ENCODE results near the gene CHRNB2.

CHRNB2 gene

DNA sequence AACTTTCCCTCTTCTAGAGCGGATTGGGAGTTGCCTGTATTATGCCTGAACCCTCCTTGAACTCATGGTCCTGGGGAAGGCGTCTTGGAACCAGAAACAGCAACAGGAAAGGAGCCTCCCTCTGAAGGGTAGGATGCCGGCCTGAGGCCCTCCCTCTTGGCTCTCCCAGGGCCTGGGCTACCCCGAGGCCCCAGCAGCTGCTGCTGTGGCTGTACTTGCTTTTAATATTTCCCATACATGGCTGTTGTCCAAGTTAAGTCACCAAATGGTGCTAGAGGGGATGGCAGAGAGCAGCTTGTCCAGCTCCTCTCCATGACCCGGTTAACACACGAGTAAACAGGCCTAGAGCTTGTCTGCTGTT is 10.5 kb downstream of the CHRNB2 start:
- no peak for DNase-seq (ENCODE audit: low read depth in 1 of 2, low spot score in 1 of 2)

DNA sequence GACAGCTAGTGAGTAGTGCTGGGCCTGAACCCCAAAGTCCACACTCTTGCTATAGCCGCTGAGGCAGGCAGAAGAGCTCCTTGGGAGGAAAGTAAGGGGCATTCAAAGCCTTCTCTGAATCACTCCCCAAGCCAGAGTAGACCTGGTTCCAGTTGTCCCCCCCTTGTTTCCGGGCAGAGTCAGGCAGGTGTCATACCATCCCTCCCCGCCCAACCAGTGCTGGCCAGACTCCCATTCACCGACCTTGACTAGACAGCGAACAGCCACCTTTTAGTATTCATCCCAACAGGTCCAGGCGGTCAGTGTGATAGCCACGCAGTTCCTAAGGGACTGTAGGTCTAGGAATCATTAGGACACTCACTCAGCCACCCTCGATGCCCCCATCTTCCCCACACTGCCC is 11.8 kb downstream of the CHRNB2 start:
- DNase-seq (ENCODE audit: low read depth in 1 of 2, low spot score in 1 of 2): no peak

DNA sequence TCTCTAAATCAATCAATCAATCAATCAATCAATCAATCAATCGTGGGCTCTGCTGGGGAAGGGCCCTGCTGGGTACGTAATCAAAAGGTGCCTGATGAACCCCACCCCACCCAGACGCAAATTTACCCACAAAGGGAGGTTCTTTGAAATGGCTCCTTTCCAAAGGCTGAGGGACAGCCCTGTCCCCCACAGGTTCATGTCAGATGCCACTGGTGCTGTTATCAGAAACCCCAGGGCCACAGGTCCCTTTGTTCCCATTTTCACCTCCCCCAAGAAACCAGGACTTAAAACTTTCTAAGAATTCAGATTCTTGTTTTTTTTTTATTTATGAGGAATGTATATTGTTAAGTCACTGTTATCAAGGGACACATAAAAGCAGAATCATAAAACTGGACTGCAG is 14.2 kb downstream of the CHRNB2 start:
- no peak for DNase-seq (ENCODE audit: low read depth in 1 of 2, low spot score in 1 of 2)

DNA sequence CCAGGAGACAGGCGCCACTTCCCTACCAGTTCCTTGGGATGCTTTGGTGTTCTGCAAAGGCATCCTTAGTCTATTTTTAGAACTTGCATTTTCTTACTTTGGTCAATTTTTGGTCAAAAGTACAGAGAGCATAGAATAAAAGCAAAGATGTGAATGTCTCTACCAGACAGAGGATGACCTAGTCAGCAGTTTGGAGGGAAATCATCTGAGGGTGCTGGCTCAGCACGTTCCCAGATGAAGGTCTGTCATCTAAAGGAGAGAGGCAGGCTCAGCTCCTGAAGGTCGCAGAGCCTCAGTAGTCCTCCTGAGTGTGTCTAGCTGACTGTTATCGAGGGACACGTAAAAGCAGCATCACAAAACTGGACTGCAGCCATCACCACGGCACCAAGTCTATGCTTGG is 15.3 kb downstream of the CHRNB2 start:
- DNase-seq (ENCODE audit: low read depth in 1 of 2, low spot score in 1 of 2): no peak

DNA sequence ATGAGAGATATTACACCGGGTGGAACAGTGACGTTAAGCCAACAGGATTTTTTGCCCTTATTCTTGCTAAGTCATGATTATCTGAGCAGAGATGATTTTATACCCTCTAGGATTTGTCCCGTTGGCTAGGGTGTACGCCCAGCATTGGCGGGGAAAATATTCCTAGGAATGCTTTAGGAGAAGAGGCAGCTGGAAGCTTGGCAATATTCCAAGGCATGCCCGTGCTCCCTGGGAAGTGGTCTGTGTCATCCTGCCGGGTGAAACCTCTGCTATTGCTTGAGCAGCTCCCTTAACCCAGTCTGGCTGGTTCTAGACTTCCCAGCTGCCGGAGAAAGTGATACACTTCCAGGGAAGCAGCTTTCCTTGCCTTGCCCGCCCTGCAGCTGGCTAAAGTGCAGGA is 16.2 kb downstream of the CHRNB2 start:
- DNase-seq (ENCODE audit: low read depth in 1 of 2, low spot score in 1 of 2): no peak

DNA sequence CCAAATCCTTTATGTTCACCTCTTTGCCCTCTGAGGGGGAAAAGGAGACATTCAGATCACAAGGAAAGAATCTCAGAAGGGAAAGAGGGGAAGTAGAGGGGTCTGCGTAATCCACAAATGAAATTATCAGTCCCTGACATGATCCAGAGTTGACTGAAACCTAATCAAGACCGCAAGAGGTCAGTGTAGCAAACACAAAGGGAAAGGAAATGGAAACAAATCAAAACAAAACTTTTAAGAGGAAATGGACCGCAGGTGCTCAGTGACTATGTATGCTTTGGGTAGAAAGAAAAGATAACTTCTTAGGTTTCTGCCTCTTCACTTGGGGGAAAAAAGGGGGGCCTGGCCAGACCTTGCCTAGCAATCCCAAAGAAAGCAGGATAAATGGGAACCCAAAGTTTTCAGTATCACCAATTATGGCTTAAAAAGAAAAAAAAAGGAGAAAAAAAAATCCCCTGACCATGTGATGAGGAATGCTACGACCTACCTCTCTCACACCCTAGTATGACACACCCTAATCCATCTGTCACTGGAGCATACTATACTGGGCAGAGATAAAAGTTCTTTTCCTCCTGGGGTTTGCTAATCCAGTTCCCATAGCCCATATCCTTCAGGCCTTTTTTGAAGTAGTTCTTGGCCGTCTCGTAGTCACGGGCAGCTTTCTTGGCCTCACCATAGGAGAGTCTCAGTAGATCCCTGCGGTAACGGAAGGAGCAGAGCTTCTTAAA is 16.9 kb downstream of the CHRNB2 start:
- DNase-seq (ENCODE audit: low read depth in 1 of 2, low spot score in 1 of 2): no peak

DNA sequence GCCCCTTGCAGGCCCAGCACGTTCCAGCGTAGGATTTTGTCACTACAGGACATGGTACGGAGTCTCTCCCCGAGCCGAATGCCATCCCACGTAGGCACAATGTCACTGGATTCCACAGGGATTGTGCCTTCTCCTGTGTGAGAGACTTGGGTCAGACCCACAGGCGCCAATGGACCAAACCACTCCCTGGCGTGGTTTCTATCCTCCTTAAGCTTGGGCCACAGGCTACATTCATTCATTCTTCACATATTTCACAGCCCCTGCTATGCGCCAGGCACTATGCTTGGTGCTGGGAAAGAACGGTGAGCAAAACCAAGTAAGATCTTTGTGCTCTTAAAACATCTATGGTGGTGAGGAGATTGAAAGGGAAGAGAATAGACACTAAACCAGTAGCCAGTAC is 18.7 kb downstream of the CHRNB2 start:
- DNase-seq (ENCODE audit: low read depth in 1 of 2, low spot score in 1 of 2): no peak

DNA sequence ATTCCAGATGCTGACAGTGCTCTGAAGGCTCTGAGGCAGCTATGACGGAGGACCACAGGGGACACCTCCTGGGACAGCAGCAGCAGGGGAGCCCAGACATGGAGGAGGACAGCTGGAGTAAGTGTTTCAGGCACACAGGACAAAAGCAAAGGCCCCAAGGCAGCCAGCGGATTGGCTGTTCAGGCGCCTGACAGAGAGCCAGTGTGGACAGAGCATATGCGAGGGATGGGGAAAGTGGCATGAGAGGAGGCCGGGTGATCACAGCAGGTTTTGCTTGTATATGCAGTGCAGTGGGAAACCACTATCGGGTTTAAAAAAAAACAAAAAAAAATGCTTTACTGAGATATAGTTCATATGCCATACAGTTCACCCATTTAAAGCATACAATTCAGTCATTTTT is 19.1 kb downstream of the CHRNB2 start:
- no peak for DNase-seq (ENCODE audit: low read depth in 1 of 2, low spot score in 1 of 2)

DNA sequence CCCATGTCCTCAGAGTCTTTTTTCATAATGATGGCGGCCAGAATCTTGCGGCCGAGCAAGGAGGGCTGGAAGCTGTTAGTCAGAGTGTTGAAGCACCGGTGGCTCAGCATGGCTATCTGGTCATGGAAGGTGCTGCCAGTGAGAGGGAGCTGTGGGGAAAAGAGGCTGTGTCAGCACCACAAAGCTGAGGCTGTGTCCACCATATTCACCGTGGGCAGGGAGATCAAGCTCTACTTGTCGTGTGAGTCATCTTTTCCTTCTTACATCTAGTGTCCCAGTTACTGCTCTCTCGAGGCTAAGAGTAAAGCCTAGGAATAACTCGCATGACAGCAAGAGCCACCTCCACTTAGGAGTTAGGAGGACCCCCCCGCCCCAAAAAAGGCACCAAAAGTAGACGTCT is 22.2 kb downstream of the CHRNB2 start:
- DNase-seq (ENCODE audit: low read depth in 1 of 2, low spot score in 1 of 2): no peak

DNA sequence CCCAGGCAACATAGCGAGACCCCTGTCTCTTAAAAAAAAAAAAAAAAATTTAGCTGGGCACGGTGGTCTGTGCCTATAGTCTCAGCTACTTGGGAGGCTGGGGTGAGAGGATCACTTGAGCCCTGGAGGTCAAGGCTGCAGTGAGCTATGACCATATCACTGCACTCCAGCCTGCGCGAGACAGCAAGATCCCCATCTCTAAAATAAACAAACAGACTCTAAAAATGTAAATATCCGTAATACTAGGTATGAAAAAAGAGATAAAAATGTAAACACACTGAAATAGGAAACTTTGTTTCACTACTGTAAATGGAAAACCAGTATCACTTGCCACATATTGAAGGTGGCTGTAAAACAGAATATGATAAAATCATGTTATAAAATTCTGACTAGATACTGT is 23.2 kb downstream of the CHRNB2 start:
- no peak for DNase-seq (ENCODE audit: low read depth in 1 of 2, low spot score in 1 of 2)

DNA sequence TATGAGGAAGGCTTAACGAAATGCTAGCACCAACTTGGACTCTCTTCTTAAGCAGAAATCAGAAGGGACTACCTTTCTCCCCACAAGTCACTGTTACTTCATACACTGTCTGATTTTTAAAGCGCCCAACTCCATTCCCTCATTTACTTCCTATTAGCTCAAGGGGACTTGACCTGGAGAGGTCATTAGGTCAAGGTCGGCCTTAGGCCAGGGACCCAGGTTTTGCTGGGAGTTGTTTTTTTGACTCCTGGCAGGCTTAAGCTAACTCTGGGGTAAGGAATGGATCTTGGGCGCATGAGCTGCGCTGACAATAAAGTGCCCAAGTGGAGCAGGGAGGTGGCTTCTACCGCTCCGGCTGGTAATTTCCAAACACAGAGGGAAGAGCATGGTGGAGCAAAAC is 23.6 kb downstream of the CHRNB2 start:
- DNase-seq (ENCODE audit: low read depth in 1 of 2, low spot score in 1 of 2): no peak

DNA sequence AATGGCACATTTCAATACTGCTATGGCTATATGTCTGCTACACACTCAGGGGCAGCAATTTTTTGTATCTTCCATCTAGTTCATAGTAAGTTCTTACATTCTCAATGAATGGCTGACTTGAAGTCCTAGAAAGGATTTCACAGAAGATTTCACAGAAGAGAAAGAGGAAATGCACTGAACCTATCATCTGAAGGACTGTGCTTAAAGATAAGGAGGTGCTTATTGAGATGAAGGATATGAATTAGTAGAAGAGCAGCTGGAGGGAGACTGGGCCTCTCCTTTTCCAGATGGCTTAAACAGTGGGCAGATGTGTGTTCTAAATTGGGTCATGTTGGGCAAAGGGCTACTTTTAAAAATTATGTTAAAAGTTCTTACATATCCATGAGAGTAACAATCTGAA is 25.8 kb downstream of the CHRNB2 start:
- DNase-seq (ENCODE audit: low read depth in 1 of 2, low spot score in 1 of 2): no peak

DNA sequence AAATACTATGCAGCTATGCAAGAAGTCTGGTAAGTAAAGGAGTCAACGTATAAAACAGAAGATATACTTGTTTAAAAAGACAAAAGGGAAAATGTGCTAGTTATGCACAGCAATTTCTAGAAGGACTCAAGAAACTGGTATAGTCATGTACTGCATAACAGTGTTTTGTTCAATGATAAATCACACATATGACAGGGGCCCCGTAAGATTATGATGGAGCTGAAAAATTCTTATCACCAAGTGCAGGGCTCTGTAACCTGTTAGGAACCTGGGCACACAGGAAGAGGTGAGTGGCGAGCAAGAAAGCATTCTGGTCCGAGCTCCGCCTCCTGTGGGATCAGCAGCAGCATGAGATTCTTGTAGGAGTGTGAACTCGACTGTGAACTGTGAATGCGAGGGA is 27.2 kb downstream of the CHRNB2 start:
- no peak for DNase-seq (ENCODE audit: low read depth in 1 of 2, low spot score in 1 of 2)

DNA sequence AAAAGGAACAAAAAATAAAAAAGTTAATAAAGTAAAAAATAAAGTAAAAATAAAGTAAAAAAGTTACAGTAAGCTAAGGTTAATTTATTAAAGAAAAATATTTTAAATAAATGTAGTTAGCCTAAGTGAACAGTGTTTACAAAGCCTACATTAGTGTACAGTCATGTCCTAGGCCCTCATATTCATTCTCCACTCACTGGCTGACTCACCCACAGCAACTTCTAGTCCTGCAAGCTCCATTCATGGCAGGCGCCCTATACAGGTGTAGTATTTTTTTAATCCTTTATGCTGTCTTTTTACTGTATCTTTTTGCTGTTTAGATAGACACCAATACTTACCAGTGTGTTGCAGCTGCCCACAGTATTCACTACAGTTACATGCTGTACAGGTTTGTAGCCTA is 28.0 kb downstream of the CHRNB2 start:
- DNase-seq (ENCODE audit: low read depth in 1 of 2, low spot score in 1 of 2): no peak

DNA sequence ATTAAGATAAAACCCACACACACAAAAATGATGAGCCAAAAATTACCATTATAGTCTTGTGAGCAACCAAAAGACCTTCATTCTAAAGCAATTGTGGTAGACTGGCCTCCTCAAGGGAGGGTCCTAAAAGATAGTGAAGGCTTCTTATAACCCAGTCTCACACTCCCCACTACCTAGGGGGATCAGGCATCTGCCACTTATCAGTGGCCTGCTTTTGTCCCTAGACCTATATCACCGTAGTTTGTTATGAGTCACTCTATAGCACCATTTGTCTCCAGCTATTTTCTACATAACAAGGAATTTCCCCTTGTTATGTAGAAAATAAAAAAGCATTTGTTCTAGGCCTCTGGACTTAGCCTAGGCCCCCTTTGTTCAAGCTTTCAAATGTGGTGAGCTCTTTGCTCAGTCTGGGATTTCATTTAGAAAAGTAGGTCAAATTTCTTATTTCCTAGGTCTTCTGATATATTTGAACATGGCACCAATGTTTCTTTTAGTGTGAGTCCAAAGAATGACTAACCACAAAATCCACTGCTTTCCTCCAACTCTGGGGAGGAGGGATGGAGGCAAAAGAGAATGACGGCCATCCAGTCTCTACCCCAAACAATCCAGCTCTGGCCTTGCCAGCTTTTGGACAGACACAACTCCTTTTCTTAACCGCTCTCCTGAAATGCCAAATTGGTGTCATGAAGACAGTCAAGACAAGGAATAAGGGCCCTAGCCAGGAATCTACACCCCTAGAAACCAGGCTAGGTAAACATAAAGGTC is 31.5 kb downstream of the CHRNB2 start:
- no peak for DNase-seq (ENCODE audit: low read depth in 1 of 2, low spot score in 1 of 2)

DNA sequence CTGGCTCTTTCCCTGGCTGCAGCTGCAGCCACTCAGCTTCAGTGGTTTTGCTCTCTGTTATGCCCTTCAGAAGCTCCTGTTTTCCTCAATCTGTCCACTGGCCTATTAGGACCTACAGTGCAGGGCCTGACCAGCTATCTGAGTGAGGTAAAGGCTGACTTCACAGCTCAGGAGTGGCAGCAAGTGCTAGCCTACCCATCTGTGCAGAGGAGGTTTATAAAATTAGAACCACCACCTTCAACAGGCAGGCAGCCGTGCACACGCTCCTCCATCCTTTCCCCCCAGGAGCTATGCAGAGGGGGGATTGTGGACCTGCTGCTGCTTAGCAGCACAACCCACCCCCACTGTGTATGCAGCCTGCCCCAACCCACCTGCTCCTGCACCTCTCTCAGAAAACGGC is 32.1 kb downstream of the CHRNB2 start:
- DNase-seq (ENCODE audit: low read depth in 1 of 2, low spot score in 1 of 2): no peak

DNA sequence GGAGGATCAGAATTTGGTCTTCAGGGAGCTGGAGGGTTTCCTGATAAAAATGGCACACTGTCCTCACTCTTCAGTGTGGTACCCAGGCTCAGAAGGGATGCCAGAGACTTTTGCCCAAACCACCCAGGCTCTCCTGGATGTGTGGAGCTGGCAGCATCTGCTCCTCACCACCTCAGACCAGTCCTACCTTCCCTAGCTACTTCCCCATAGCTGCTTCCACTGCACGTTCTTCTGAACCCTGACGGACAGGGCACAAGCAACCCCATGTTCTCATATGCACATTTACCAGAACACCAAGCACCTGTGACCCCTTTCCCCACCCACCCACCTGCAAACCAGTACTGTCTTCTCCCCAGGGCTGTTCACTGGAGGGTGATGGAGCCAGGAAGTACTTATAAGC is 35.7 kb downstream of the CHRNB2 start:
- DNase-seq (ENCODE audit: low read depth in 1 of 2, low spot score in 1 of 2): no peak

DNA sequence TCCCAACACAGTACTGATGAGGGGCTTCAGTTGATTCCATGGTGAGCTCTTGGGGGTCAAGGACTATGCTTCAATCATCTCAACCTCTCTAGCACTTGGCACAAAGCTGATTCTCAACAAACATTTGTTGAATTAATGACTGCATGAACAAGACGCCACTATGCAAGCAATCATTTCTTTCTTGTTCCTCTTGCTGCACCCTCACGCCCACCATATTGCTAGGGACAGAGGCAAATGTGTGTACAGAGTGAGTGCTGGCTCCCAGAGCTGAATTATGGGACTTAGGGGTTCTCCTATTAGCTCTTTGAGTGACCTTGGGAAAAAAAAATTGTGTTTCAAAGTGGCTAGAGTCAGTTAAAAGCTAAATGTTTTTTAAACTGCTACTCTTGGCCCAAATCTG is 38.0 kb downstream of the CHRNB2 start:
- no peak for DNase-seq (ENCODE audit: low read depth in 1 of 2, low spot score in 1 of 2)

DNA sequence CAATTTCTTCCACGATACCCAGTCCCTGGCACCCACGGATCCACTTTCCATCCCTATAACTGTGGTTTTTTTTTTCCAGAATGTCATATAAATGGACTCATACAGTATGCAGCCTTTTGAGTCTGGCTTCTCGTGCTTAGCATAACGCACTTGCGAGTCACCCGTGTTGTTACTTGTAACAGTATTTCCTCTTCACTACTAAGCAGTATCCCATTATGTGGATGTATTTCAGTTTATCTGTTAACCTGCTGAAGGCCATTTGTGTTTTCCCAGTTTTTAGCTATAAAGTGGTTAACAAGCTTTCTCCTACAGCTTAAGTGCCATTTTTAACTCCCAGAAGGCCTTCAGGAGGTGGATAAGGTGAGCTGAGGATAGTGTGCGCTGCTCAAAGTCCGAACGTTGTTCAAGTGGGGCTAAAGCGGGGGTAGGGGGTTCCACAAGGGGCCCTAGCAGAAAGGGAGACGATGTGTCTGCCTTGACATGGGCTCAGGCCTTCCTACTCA is 39.6 kb downstream of the CHRNB2 start:
- DNase-seq (ENCODE audit: low read depth in 1 of 2, low spot score in 1 of 2): no peak

DNA sequence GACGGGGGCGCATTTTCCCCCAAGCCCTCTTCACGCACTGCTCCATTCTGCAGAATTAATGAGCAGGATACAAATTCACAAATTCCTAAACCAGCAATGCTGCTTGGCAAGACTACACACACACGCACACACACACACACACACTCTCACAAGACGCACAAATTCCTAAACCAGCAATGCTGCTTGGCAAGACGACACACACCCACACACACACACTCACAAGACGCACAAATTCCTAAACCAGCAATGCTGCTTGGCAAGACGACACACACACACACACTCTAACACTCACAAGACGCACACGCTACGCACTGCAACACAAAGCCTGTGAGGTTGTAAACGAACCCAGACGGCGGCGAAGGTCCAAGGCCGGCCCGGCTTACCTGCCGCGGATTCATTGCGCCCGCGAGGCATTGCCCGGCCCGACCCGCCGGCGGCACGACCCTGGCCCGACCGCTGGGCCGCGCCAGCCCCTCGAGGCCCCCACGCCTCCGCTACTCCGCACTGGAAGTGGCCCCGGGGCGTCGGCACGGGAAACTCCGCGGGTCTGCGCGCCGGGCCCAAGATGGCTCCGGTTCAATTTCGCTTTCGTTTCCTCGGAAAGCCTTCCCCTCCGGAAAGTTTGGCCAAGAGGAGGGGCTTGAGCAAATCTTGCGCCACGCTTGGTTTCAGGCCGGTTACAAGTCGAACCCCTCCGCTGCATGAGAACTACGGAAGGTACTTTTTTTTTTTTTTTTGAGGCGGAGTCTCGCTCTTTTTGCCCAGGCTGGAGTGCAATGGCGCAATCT is 40.2 kb downstream of the CHRNB2 start, which contains the start of gene ADAR:
ADAR (minus strand) TSS at position 578 of the 788 bp plus-strand sequence; CDS start at position 398, 180 bp downstream.
- peak; percentile 78 to 91 for DNase-seq (ENCODE audit: low read depth in 1 of 2, low spot score in 1 of 2)

DNA sequence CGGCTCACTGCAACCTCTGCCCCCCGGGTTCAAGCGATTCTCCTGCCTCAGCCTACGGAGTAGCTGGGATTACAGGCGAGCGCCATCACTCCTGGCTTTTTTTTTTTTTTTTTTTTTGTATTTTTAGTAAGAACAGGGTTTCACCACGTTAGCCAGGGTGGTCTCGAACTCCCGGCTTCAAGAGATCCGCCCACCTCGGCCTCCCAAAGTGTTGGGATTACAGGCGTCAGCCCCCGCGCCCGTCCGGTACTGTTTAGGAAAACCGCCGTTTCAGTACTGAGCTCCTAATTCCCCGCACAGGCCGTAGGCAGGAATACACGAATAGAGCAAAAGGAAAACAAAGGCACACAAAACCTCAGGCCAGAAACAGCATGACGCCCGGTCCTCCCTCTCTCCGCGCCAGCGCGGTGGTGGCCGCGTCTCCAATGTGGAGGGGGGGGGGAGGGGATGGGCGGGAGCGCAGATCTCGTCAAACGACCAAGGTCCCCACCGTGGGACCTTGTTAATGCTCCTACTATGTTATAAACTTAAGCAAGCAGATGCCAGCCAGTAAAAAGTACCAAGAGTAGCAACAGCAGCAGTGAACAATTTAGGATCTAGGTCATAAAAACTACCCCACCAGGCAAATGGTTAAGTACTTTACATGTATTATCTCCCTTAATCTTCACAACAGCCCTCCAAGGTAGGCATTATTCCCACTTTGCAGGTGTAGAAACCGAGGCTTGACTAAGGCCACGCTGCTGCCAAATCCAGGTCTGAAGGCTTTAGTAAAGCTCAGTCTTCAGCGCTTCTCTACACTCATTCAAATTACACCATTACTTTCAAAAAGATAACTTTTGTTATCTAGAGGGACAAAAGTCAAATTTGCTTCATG is 41.1 kb downstream of the CHRNB2 start:
- peak in 1 of 2 donors; percentile 26 for DNase-seq (ENCODE audit: low read depth in 1 of 2, low spot score in 1 of 2)

All from activated CD4-positive, alpha-beta T cell treated with anti-CD3 and anti-CD28 coated beads, Interleukin-2, amount 50 U/mL, for 24 hours (primary cell).